HepG2 (cell line): Measurements from ENCODE around the gene LPXN. TPM values are rescaled to one million over a fixed set of nuclear protein-coding genes. Genes with fewer than 3 reads are reported as not detected.

Experiments
- ATAC-seq: fragments of 200-7000 bp; cut with Tn5 transposase; 3 replicates; pipeline ENCODE4 v1.9.1; 2020; ENCODE audit warnings: mild to moderate bottlenecking, moderate library complexity
- BruUV-seq: library from RNA; stranded (reverse); fragments of 400-500 nt; replicated peaks from 2 replicates; lab custom pipeline; 2021; lab: Mats Ljungman, UMichigan
- CTCF ChIA-PET: fragments of 300-600 bp; formaldehyde crosslinking; extraction: SDS; loops from one replicate; lab custom pipeline; 2021; ENCODE audit warnings: low total read pairs, inconsistent platforms, low intra/inter-chr PET ratio; lab: Yijun Ruan, JAX
- POLR2A ChIA-PET: fragments of 350-600 bp; sonication (Branson Sonifier 250); formaldehyde crosslinking; loops from one replicate; lab custom pipeline; 2020; ENCODE audit warnings: antibody characterized with exemption, inconsistent platforms; lab: Yijun Ruan, JAX
- DNase-seq: peaks from one replicate; pipeline ENCODE4 v3.0.0-alpha.2; 2015; ENCODE audit warnings: low spot score
- FAIRE-seq: peaks from 3 replicates; lab custom pipeline; 2011; peaks lifted over from hg19 to GRCh38; lab: Jason Lieb, UNC
- H2AFZ ChIP-seq: one replicate; pipeline ENCODE4 v1.6.1; 2011; ENCODE audit warnings: low read length, inconsistent platforms
- H3K27ac ChIP-seq: fragments of 300-600 bp; 3 replicates; pipeline ENCODE4 v1.8.0; 2011; ENCODE audit warnings: mixed run types, mild to moderate bottlenecking, mixed read lengths, low read length, inconsistent platforms; ENCODE audit not compliant: insufficient read depth; ENCODE audit errors: extremely low read length
- H3K27me3 ChIP-seq, 2 experiments: fragments of 200-600 bp in 1 of 2; 2 replicates in 1 of 2; 3 replicates in 1 of 2; pipeline versions ENCODE4 v1.6.0 to v1.8.0; 2011; ENCODE audit warnings: low read length in 2 of 2, mild to moderate bottlenecking in 2 of 2, moderate library complexity in 2 of 2, inconsistent platforms in 1 of 2; ENCODE audit not compliant: insufficient read depth in 2 of 2, control insufficient read depth in 1 of 2
- H3K36me3 ChIP-seq, 2 experiments: fragments of 200-600 bp in 1 of 2; replicated peaks in 1 of 2; 2 replicates in 1 of 2; 3 replicates in 1 of 2; pipeline versions ENCODE4 v1.5.1 to v1.8.0; 2011; ENCODE audit warnings: low read length in 2 of 2, inconsistent platforms in 1 of 2; ENCODE audit not compliant: insufficient read depth in 2 of 2, control insufficient read depth in 1 of 2
- H3K4me1 ChIP-seq: 2 replicates; pipeline ENCODE4 v1.5.1; 2012; ENCODE audit warnings: low read length, inconsistent platforms; ENCODE audit not compliant: insufficient read depth
- H3K4me2 ChIP-seq: 2 replicates; pipeline ENCODE4 v1.6.0; 2011; ENCODE audit warnings: low read depth, low read length, inconsistent platforms
- H3K4me3 ChIP-seq, 3 experiments: fragments of 200-600 bp in 1 of 3; sonication (generic), shearing (Covaris generic) in 1 of 3; replicated peaks in 1 of 3; 2 replicates each; pipeline ENCODE4 v1.5.1; 2011 to 2016; ENCODE audit warnings: low read length in 3 of 3, inconsistent platforms in 2 of 3, low read depth in 2 of 3, mild to moderate bottlenecking in 2 of 3, control low read depth in 1 of 3, mixed read lengths in 1 of 3; ENCODE audit not compliant: insufficient read depth in 1 of 3
- H3K79me2 ChIP-seq: one replicate; pipeline ENCODE4 v1.6.1; 2011; ENCODE audit warnings: low read length, inconsistent platforms; ENCODE audit not compliant: insufficient read depth
- H3K9ac ChIP-seq: 2 replicates; pipeline ENCODE4 v1.6.0; 2011; ENCODE audit warnings: mild to moderate bottlenecking, low read depth, low read length, inconsistent platforms; ENCODE audit not compliant: insufficient read depth
- H3K9me3 ChIP-seq: 2 replicates; pipeline ENCODE4 v1.5.1; 2012; ENCODE audit warnings: mild to moderate bottlenecking, low read length
- H4K20me1 ChIP-seq: 2 replicates; pipeline ENCODE4 v1.6.0; 2011; ENCODE audit warnings: inconsistent platforms, mild to moderate bottlenecking, low read length, moderate library complexity; ENCODE audit not compliant: insufficient read depth
- ARHGAP35 ChIP-seq: sonication (generic); formaldehyde crosslinking; IDR thresholded peaks from 2 replicates; pipeline ENCODE4 v1.9.0; 2022; ENCODE audit warnings: mild to moderate bottlenecking, inconsistent platforms, moderate library complexity, missing genetic modification reagents, borderline replicate concordance
- CENPBD1 ChIP-seq: sonication (generic); formaldehyde crosslinking; IDR thresholded peaks from 2 replicates; pipeline ENCODE4 v1.8.0; 2022; ENCODE audit warnings: missing genetic modification reagents, low read depth, mild to moderate bottlenecking, borderline replicate concordance
- HDAC1 ChIP-seq: sonication (generic); formaldehyde crosslinking; IDR thresholded peaks from 2 replicates; pipeline ENCODE4 v1.5.1; 2020; ENCODE audit warnings: mild to moderate bottlenecking, missing genetic modification reagents
- HDAC6 ChIP-seq: fragments of 200-600 bp; sonication (generic); IDR thresholded peaks from 2 replicates; pipeline ENCODE4 v1.7.0; 2017; ENCODE audit warnings: mild to moderate bottlenecking, antibody characterized with exemption, low read length, low read depth
- MEIS2 ChIP-seq: sonication (generic); formaldehyde crosslinking; IDR thresholded peaks from 2 replicates; pipeline ENCODE4 v1.9.0; 2021; ENCODE audit warnings: mild to moderate bottlenecking, missing genetic modification reagents
- MXD3 ChIP-seq: IDR thresholded peaks from 2 replicates; pipeline ENCODE4 v1.6.1; 2016; ENCODE audit warnings: mild to moderate bottlenecking, missing biosample characterization, missing genetic modification reagents
- PHF20 ChIP-seq: sonication (generic); formaldehyde crosslinking; IDR thresholded peaks from 2 replicates; pipeline ENCODE4 v1.5.0; 2020; ENCODE audit warnings: mild to moderate bottlenecking, missing genetic modification reagents
- PRPF4 ChIP-seq: fragments of 200-400 bp; formaldehyde crosslinking; IDR thresholded peaks from 2 replicates; pipeline ENCODE4 v1.6.1; 2016; ENCODE audit warnings: low read length, low read depth; ENCODE audit not compliant: poor library complexity, severe bottlenecking
- SMAD9 ChIP-seq: sonication (generic); formaldehyde crosslinking; IDR thresholded peaks from 2 replicates; pipeline ENCODE4 v1.5.1; 2020; ENCODE audit warnings: mild to moderate bottlenecking, missing genetic modification reagents
- STAG1 ChIP-seq: sonication (generic); formaldehyde crosslinking; IDR thresholded peaks from 2 replicates; pipeline ENCODE4 v1.4.0; 2020; ENCODE audit warnings: missing genetic modification reagents
- ZBTB42 ChIP-seq: sonication (generic); formaldehyde crosslinking; IDR thresholded peaks from 2 replicates; pipeline ENCODE4 v1.5.0; 2020; ENCODE audit warnings: mild to moderate bottlenecking, missing genetic modification reagents
- ZNF234 ChIP-seq: sonication (generic); formaldehyde crosslinking; conservative IDR thresholded peaks from 2 replicates; pipeline ENCODE4 v1.5.1; 2020; ENCODE audit warnings: mild to moderate bottlenecking, missing genetic modification reagents
- ZNF652 ChIP-seq: IDR thresholded peaks from 2 replicates; pipeline ENCODE4 v1.6.1; 2016; ENCODE audit warnings: low read depth, borderline replicate concordance
- ZNF777 ChIP-seq: sonication (generic); formaldehyde crosslinking; IDR thresholded peaks from 2 replicates; pipeline ENCODE4 v1.4.0; 2020; ENCODE audit warnings: missing genetic modification reagents
- ZNF788 ChIP-seq: sonication (generic); formaldehyde crosslinking; IDR thresholded peaks from 2 replicates; pipeline ENCODE4 v1.5.0; 2020; ENCODE audit warnings: mild to moderate bottlenecking, missing genetic modification reagents, borderline replicate concordance
- ZNF841 ChIP-seq: sonication (generic); formaldehyde crosslinking; IDR thresholded peaks from 2 replicates; pipeline ENCODE4 v1.8.1; 2023; ENCODE audit warnings: missing genetic modification reagents, borderline replicate concordance
- in situ Hi-C: cut with HindIII; loops from 2 replicates; pipeline ENCODE4 v1.10.0; 2017; ENCODE audit warnings: low pct_unique_long_range_greater_than_20kb; ENCODE audit not compliant: extremely low pct_ligation_motif_present
- intact Hi-C: fragments of 100-400 bp; cut with micrococcal nuclease; formaldehyde crosslinking; loops from one replicate; pipeline ENCODE4 v1.10.0; 2022; ENCODE audit not compliant: unreplicated experiment
- polyA plus RNA-seq, 8 experiments: library from polyadenylated mRNA; depleted of rRNA in 3 of 8; stranded (reverse) in 7 of 8; unstranded in 1 of 8; fragments of >200 nt; fragmentation: Illumina TruSeq in 4 of 8; extraction: Trizol in 4 of 8; gene quantifications; 2 replicates each; pipeline versions ENCODE4 v1.2.1 to v1.2.3, GENCODE V29; 2011 to 2016; ENCODE audit warnings: low read depth in 4 of 8, missing spikeins in 1 of 8, mixed read lengths in 1 of 8; ENCODE audit not compliant: insufficient read depth in 1 of 8
- total RNA-seq, 5 experiments: library from RNA; depleted of rRNA; stranded (reverse); fragments of >200 nt; fragmentation: Illumina TruSeq; extraction: Trizol; gene quantifications; 2 replicates each; pipeline ENCODE4 v1.2.3, GENCODE V29; 2016; ENCODE audit warnings: low read depth in 1 of 5

The LPXN gene
- total and polyA plus RNA-seq, 2 of the 13 experiments (the other 11 are each of a cell fraction or from before 2014, with no cell fraction given), result 1.7 to 3.5 TPM

- ATAC-seq (no peak), DNase-seq (no peak), FAIRE-seq (no peak)
- H3K27me3 ChIP-seq, result no peaks in the 10 kb centered on the region
- H3K79me2 ChIP-seq, result no peaks in the 10 kb centered on the region
- in situ Hi-C loops (loop anchor here (25.0 kb wide), 1 partner anchor 325 kb away; no protein-coding TSS in a partner anchor), intact Hi-C loops (no loop called here)
- no peaks in the 10 kb centered on the region for H3K9me3 ChIP-seq
- no peaks in the 10 kb centered on the region for H3K36me3 ChIP-seq
- H3K9ac ChIP-seq, result no peak overlapping the region
- ChIA-PET CTCF (no interaction called here), POLR2A (no interaction called here)
- no peaks in the 10 kb centered on the region for H3K4me1 ChIP-seq
- no peak overlapping the region for H2AFZ ChIP-seq
- H3K27ac ChIP-seq, result no peak overlapping the region
- H3K4me2 ChIP-seq, result no peak overlapping the region
- H3K4me3 ChIP-seq, result no peak overlapping the region
- no TSS peak for BruUV-seq
- TF ChIP-seq ZNF234 (CRISPR knock-in tag) (no peak), ZNF841 (no peak), ZBTB42 (CRISPR knock-in tag) (no peak), PRPF4 (no peak), HDAC1 (CRISPR knock-in tag) (no peak), STAG1 (CRISPR knock-in tag) (no peak), ZNF652 (CRISPR knock-in tag) (no peak), HDAC6 (no peak), ZNF788 (no peak), MXD3 (CRISPR knock-in tag) (no peak), MEIS2 (CRISPR knock-in tag) (no peak), CENPBD1 (CRISPR knock-in tag) (no peak), ARHGAP35 (no peak), SMAD9 (CRISPR knock-in tag) (no peak), PHF20 (CRISPR knock-in tag) (no peak), ZNF777 (CRISPR knock-in tag) (no peak)
- no peaks in the 10 kb centered on the region for H4K20me1 ChIP-seq
These were observed 88.5 kb downstream of the LPXN start for GRCh38 chr11:58487170-58487569.
